ENCODE results near the gene SGK1. TPM values are rescaled to one million over a fixed set of nuclear protein-coding genes. Genes with fewer than 3 reads are reported as not detected.
A peak's percentile ranks its signal among the peaks of the same experiment; 100 is the strongest.
"Not testable (repeated sequence)": the region's sequence is repeated elsewhere in the genome, so short reads cannot be mapped to it uniquely, and the experiment has no call there.

Gene SGK1
- polyA plus RNA-seq, 10 donors = 24.1 to 42.8 (median 29.0) TPM

GRCh38 chr6:134193536-134194498 lies 124.1 kb downstream of the SGK1 start:
- DNase-seq = no peak

- DNase-seq = not testable (repeated sequence)
These were observed 125.3 kb downstream of the SGK1 start for GRCh38 chr6:134192609-134193008.

DNA sequence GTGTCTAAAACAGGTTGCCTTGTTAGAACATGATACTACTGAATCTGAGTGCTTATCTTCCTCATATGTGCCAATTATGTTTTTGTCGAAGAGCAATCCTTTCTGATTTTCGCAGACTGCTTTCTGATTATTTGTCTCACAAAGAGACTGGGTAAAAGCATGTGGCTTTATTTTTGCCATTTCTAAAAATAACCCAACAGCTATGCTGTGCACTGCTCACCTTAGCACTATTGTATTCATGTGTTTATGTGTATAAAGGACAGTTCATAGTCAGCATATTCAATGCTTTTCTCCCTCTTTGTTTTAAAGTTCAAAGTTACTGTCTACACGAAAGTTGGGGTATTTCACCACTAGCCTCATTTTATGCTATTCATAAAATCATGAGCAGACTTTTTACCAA lies 127.0 kb downstream of the SGK1 start:
- no peak for DNase-seq

GRCh38 chr6:134187751-134188150 lies 130.2 kb downstream of the SGK1 start:
- DNase-seq = no peak

DNA sequence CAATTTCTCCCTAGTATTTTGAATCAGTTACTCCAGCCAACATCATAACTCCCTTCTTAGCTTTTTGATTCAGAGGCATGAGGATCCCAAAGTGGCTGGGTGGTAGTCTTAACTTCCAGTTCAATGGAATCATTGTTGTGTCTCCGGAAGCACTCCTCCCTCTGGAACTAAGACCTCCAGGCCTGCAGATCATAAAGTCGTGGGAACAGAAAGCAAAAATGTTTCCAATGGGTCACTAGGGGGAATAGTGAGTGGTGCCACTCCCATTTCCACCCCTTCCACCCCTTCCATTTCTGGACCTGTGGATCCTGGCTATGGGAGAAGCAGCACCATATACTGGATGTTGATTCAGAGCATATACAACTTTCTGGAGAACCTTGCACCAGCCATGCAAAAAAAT lies 130.8 kb downstream of the SGK1 start:
- no peak for DNase-seq

GRCh38 chr6:134186355-134186754 lies 131.6 kb downstream of the SGK1 start:
- no peak for DNase-seq

- no peak for DNase-seq
These were observed 132.6 kb downstream of the SGK1 start for GRCh38 chr6:134185277-134185676.

DNA sequence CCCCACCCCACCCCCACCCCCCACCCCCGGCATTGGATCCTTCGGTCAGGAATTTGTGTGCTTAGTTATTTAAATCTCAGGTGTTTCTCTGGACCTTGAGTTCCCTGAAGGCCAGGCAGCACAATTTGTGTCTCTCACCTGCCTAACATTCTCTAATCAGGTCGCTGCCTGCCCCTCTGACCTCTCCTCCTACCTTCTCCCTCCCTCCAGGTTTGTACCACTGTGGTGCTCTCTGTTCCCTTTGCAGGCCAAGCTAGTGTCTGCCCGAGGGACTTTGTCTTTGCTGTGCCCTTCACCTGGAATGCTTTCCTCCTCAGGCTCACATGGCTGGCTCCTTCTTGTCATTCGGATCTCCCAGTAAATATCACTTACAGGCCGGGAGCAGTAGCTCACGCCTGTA lies 134.1 kb downstream of the SGK1 start:
- no peak for DNase-seq

GRCh38 chr6:134182528-134182927 lies 135.4 kb downstream of the SGK1 start:
- no peak for DNase-seq

DNA sequence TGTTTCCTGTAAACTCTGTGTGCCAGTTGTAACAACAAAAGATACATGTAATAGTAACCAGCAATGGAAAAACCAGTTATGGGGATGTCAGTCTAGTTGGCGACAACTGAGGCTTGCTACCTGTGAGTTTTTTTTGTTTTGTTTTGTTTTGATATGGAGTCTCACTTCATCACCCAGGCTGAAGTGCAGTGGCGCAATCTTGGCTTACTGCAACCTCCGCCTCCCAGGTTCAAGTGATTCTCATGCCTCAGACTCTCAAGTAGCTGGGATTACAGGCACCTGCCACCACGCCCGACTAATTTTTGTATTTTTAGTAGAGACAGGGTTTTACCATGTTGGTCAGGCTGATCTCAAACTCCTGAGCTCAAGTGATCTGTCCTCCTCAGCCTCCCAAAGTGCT lies 136.2 kb downstream of the SGK1 start:
- DNase-seq = not testable (repeated sequence)

DNA sequence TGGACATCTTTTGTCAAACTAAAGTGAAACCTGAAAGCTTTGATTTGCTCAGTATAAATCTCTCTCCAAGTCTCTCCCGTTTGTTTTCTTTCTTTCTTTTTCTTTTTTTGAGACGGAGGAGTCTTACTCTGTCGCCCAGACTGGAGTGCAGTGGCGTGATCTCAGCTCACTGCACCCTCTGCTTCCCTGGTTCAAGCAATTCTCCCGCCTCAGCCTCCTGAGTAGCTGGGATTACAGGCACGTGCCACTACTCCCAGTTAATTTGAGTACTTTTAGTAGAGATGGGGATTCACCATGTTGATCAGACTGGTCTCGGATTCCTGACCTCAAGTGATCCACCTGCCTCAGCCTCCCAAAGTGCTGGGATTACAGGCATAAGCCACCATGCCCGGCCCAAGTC lies 136.7 kb downstream of the SGK1 start:
- not testable (repeated sequence) for DNase-seq

DNA sequence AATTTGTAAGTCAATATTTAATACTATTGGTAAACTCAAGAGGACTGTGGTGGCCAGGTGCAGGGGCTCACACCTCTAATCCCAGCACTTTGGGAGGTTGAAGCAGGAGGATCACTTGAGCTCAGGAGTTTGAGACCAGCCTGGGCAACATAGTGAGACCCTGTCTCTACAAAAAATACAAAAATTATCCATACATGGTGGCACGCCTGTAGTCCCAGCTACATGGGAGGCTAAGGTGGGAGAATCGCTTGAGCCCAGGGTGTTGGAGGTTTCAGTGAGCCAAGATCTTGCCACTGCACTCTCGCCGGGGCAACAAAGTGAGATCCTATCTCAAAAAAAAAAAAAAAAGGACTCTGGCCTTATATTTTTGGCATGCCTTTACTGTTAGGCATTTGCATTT lies 137.4 kb downstream of the SGK1 start:
- DNase-seq = not testable (repeated sequence)

DNA sequence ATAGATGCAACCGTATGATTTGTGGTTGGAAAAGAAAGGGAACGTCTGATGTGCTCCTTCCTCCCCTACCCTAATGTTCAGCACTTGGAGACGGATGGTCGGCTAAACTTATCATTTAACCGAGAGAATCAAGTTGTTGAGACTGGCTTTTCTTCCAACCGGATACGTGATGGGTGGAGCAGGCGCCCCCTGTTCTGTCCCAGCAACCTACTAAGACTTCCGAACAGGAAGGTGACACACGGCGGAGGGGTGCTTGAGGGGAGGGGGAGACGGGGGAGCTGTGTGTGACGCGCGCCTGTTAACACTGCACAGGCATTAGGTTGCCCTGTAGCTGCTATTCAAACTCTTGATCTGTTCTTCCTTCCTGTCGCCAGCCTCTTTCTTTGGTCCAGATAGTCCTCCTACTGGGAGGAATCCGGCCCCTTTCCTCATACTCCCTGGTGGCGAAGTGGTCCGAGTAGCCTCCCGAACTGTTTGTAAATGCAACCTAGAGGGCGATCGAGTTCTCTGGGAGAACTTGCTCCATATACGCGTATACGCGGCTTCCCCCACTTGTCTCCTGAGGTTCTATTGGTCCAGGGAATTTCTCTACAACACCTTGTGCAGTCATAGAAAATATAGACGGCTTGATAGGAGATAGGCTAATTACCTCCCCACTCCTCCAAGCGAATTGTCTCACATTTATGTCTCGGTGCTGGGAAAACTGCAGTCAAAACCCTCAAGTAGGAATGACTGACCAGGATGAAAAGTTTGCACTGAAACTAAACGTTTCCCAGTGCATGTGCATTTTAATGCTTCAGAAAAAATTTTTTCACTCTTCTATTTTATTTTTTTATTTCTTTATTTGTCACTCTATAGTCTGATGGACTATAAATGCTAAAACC lies 139.5 kb downstream of the SGK1 start:
- DNase-seq = peak; percentile 85 to 93 (median 91)

DNA sequence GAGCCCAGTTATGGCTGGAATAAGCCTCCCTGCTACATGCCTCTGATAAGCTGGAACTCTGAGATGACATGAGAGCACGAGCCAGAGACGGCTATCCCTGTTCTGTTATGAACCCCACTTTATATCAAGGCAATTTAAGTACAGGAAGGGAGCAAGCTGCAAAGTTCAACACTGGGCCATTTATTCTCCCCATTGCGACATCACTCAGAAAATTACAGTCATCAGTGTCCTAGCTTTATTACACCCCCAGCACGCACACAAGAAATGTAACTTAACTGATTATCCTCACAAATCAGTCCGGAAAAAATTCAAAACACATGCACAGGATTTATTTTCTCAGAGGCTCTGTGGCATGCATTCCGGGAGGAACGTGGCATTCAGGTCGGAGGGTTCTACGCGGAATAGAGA lies 140.2 kb downstream of the SGK1 start:
- DNase-seq = peak in 1 of 3 donors; percentile 55

DNA sequence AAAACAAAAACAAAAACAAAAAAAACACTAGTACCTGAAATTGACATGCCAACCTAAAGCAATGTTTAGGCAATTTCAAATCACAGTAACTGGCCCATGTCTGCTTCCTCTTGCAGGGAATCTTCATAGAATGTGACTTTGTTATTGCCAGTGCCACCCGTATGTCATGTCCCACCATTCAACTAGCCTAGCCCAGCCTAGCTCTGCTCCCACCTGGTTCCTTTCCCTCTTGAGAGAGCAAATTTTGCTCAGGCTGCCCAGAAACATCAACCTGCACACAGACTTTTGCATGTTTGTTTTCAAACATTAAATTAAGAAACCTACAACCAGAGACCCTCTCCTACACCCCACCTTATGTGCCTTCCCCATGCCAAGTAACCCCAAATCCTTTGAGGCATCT lies 140.7 kb downstream of the SGK1 start:
- no peak for DNase-seq

GRCh38 chr6:134176264-134176975 lies 141.5 kb downstream of the SGK1 start:
- peak; percentile 17 to 72 (median 47) for DNase-seq

GRCh38 chr6:134175532-134176263 lies 142.2 kb downstream of the SGK1 start:
- DNase-seq = peak; percentile 59 to 90 (median 64)

GRCh38 chr6:134174672-134175531 lies 143.0 kb downstream of the SGK1 start:
- DNase-seq = peak; percentile 93 to 96 (median 93)

DNA sequence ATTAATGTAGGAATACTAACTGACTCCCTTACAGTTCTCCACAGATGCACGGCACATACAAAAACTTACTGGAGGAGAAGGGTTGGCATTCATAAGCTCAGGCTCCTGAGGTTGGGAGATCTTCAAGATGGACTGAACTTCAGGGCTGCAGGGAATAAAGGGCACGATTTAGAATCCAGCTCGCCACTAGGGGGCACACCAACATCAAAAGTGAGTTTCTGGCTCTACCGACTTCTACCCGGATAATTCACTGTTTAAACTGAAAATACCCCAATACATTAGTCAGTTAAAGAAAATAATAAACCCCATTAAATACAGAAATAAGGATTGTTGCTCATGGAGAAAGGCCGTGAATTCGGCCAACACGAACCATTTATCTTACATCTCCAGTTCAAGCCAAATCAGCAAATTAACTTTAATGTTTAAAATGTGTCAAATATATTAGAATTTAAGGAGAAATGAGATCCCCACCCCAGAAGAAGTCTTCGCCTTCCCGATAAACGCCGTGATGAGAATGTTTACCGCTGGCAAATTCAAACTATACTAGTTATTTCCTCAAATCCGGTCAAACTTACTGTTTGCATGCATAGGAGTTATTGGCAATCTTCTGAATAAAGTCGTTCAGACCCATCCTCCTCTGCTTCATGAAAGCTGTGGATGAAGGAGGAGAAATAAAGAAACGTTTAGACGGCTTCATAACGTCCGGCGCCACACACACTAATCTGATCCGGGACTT lies 143.8 kb downstream of the SGK1 start:
- DNase-seq = peak; percentile 89 to 92 (median 91)

Measured in muscle of back (tissue), 11 donors.